ENCODE data around the gene FYB1. TPM values are rescaled to one million over a fixed set of nuclear protein-coding genes. Genes with fewer than 3 reads are reported as not detected.

The FYB1 gene
- polyA plus RNA-seq, 3 donors = 75.3 to 141 (median 118) TPM

- intact Hi-C loops (cut with micrococcal nuclease) = no loop called here
- Histone ChIP-seq H4K20me1 (ENCODE audit: insufficient read depth, low read length) (peaks cover 100% of the 10 kb centered on the region), H3K4me3 (replicated peaks in 1 of 3; ENCODE audit: low read depth in 2 of 3, low read length in 3 of 3) (no peak overlapping the region), H3K36me3 (replicated peaks in 1 of 2; ENCODE audit: control insufficient read depth in 1 of 2, insufficient read depth in 2 of 2, low read length in 2 of 2) (peaks cover 22 to 61% of the 10 kb centered on the region in 2 donors), H2AFZ (ENCODE audit: insufficient read depth, low read depth, low read length, poor library complexity, severe bottlenecking) (no peak overlapping the region), H3K79me2 (ENCODE audit: insufficient read depth, low read length) (peaks cover 98% of the 10 kb centered on the region), H3K27me3 (ENCODE audit: control insufficient read depth in 2 of 2, insufficient read depth in 2 of 2, low read length in 2 of 2) (no peaks in the 10 kb centered on the region), H3K9ac (ENCODE audit: insufficient read depth, low read length, poor library complexity, severe bottlenecking) (no peak overlapping the region), H3K4me1 (ENCODE audit: control insufficient read depth in 1 of 2, insufficient read depth in 2 of 2, low read length in 2 of 2) (peaks cover 80 to 89% of the 10 kb centered on the region in 2 donors), H3K9me3 (replicated peaks in 1 of 2; ENCODE audit: control insufficient read depth in 1 of 2, insufficient read depth in 1 of 2, low read length in 2 of 2) (no peaks in the 10 kb centered on the region), H3K27ac (ENCODE audit: low read depth in 1 of 2, low read length in 2 of 2) (peak overlapping the region; percentile 9 to 63), H3K4me2 (replicated peaks; ENCODE audit: extremely low read depth, low read length, poor library complexity, severe bottlenecking) (no peak overlapping the region)
- no peak for DNase-seq
- H3K27ac Mint-ChIP-seq = peak overlapping the region; percentile 44 to 92 (median 78)
- no peaks in the 10 kb centered on the region for H3K9me3 Mint-ChIP-seq
- peaks cover 90% of the 10 kb centered on the region for H3K4me1 Mint-ChIP-seq
- H3K4me3 Mint-ChIP-seq = no peak overlapping the region
- H3K27me3 Mint-ChIP-seq (ENCODE audit: low read depth in 3 of 3) = peaks cover 0 to 2% (median 0%) of the 10 kb centered on the region in 3 donors
- TF ChIP-seq CTCF (IDR thresholded peaks at IDR 0.05) = no peak
- 82% methylated on average over 5 of the region's 6 CpGs for WGBS (ENCODE audit: insufficient coverage)
- peaks cover 56 to 62% of the 10 kb centered on the region in 2 donors for H3K36me3 Mint-ChIP-seq
Measured at GRCh38 chr5:39193553-39194465, 25.6 kb downstream of the FYB1 start.

DNA sequence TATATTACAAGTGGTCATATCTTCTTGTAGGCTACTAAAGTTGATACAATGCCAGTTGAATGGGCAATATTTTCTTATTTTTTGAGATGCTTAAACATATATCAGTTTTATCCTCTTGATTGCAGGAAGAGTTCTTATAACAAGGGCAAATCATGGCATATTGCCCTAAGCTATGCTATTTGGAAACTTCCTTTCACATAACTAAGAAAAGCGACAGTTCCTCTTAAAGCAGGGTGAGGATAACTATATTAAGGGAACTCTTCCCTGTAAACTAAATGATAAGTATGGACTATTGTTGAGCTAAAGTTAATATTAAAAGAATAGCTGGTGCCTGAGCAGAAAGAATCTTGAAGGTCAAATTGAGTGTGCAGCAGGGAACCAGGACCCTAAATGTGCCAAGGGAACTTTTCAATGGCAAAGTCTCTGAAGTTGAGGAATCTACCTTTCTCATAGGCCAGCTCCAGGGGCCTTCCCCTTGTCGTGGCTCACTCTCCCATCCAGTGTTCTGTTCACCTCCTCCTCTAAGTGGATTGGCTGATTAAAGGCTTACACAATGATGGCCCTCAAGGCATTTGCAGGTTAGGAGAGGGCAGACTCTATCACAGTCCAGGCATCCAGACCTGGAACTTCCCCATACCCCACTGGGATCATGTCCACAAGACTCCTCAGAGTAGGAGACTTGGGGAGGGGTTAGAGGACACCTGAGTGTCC is 26.8 kb downstream of the FYB1 start:
- 0% methylated on average over 1 of the region's 2 CpGs for WGBS (ENCODE audit: insufficient coverage)
- peak; percentile 23 to 47 (median 33) for DNase-seq
- intact Hi-C loops (cut with micrococcal nuclease) = no loop called here
- peak overlapping the region in 6 of 7 donors; percentile 15 to 88 (median 70) for H3K27ac Mint-ChIP-seq
- no peak for TF ChIP-seq CTCF (IDR thresholded peaks at IDR 0.05)
- peaks cover 86 to 93% of the 10 kb centered on the region in 2 donors for H3K4me1 ChIP-seq (ENCODE audit: control insufficient read depth in 1 of 2, insufficient read depth in 2 of 2, low read length in 2 of 2)
- H3K27ac ChIP-seq (ENCODE audit: low read depth in 1 of 2, low read length in 2 of 2) = peak overlapping the region; percentile 36 to 63
- H3K79me2 ChIP-seq (ENCODE audit: insufficient read depth, low read length) = peaks cover 98% of the 10 kb centered on the region
- H2AFZ ChIP-seq (ENCODE audit: insufficient read depth, low read depth, low read length, poor library complexity, severe bottlenecking) = no peak overlapping the region
- H3K9me3 Mint-ChIP-seq = no peaks in the 10 kb centered on the region
- peaks cover 58 to 70% of the 10 kb centered on the region in 2 donors for H3K36me3 Mint-ChIP-seq
- H3K4me2 ChIP-seq (replicated peaks; ENCODE audit: extremely low read depth, low read length, poor library complexity, severe bottlenecking) = peak overlapping the region; percentile 36
- H3K27me3 ChIP-seq (ENCODE audit: control insufficient read depth in 2 of 2, insufficient read depth in 2 of 2, low read length in 2 of 2) = no peaks in the 10 kb centered on the region
- peaks cover 93% of the 10 kb centered on the region for H3K4me1 Mint-ChIP-seq
- H3K4me3 ChIP-seq (replicated peaks in 1 of 3; ENCODE audit: low read depth in 2 of 3, low read length in 3 of 3) = peak overlapping the region in 1 of 3 experiments; percentile 20
- H3K36me3 ChIP-seq (replicated peaks in 1 of 2; ENCODE audit: control insufficient read depth in 1 of 2, insufficient read depth in 2 of 2, low read length in 2 of 2) = peaks cover 22 to 62% of the 10 kb centered on the region in 2 donors
- H3K27me3 Mint-ChIP-seq (ENCODE audit: low read depth in 3 of 3) = peaks cover 0 to 2% (median 0%) of the 10 kb centered on the region in 3 donors
- H4K20me1 ChIP-seq (ENCODE audit: insufficient read depth, low read length) = peaks cover 100% of the 10 kb centered on the region
- H3K4me3 Mint-ChIP-seq = peak overlapping the region in 1 of 2 donors; percentile 37
- H3K9ac ChIP-seq (ENCODE audit: insufficient read depth, low read length, poor library complexity, severe bottlenecking) = no peak overlapping the region
- H3K9me3 ChIP-seq (replicated peaks in 1 of 2; ENCODE audit: control insufficient read depth in 1 of 2, insufficient read depth in 1 of 2, low read length in 2 of 2) = no peaks in the 10 kb centered on the region

Data from CD14-positive monocyte (primary cell).